Parathyroid adenoma (tissue), 2 donors: ENCODE data around the gene NELL2.
A peak's percentile ranks its signal among the peaks of the same experiment; 100 is the strongest.
"Not testable (repeated sequence)": the region's sequence is repeated elsewhere in the genome, so short reads cannot be mapped to it uniquely, and the experiment has no call there.

Experiments used
- H2AFZ ChIP-seq: fragments of 300-600 bp; sonication (generic); one replicate; pipeline ENCODE4 v1.7.0; 2017; ENCODE audit warnings: antibody characterized with exemption, mild to moderate bottlenecking
- H3K27ac ChIP-seq: fragments of 300-600 bp; sonication (generic); one replicate; pipeline ENCODE4 v1.7.0; 2017
- H3K27me3 ChIP-seq: fragments of 300-600 bp; sonication (generic); one replicate; pipeline ENCODE4 v1.7.0; 2017; ENCODE audit warnings: low read length; ENCODE audit not compliant: control insufficient read depth, insufficient read depth
- H3K36me3 ChIP-seq: fragments of 300-600 bp; sonication (generic); one replicate; pipeline ENCODE4 v1.7.0; 2017; ENCODE audit warnings: low read length; ENCODE audit not compliant: control insufficient read depth, insufficient read depth
- H3K4me1 ChIP-seq: fragments of 300-600 bp; sonication (generic); one replicate; pipeline ENCODE4 v1.7.0; 2017; ENCODE audit warnings: control low read depth
- H3K4me2 ChIP-seq: fragments of 300-600 bp; sonication (generic); one replicate; pipeline ENCODE4 v1.7.0; 2017; ENCODE audit warnings: low read length
- H3K4me3 ChIP-seq: fragments of 300-600 bp; sonication (generic); one replicate; pipeline ENCODE4 v1.7.0; 2017; ENCODE audit warnings: low read depth, low read length
- H3K79me2 ChIP-seq: fragments of 300-600 bp; sonication (generic); one replicate; pipeline ENCODE4 v1.7.0; 2017; ENCODE audit warnings: control low read depth
- H3K9ac ChIP-seq: fragments of 300-600 bp; sonication (generic); one replicate; pipeline ENCODE4 v1.7.0; 2017; ENCODE audit warnings: mild to moderate bottlenecking
- H3K9me3 ChIP-seq: fragments of 300-600 bp; sonication (generic); one replicate; pipeline ENCODE4 v1.7.0; 2017; ENCODE audit warnings: low read length; ENCODE audit not compliant: control insufficient read depth
- TF ChIP-seq, protein P1 (sequence below): fragments of 300-600 bp; sonication (generic); IDR thresholded peaks from one replicate; pipeline ENCODE4 v1.7.0; 2017; ENCODE audit warnings: antibody characterized with exemption, mild to moderate bottlenecking
- donor health status: primary hyperparathyroidism.

The NELL2 gene

DNA sequence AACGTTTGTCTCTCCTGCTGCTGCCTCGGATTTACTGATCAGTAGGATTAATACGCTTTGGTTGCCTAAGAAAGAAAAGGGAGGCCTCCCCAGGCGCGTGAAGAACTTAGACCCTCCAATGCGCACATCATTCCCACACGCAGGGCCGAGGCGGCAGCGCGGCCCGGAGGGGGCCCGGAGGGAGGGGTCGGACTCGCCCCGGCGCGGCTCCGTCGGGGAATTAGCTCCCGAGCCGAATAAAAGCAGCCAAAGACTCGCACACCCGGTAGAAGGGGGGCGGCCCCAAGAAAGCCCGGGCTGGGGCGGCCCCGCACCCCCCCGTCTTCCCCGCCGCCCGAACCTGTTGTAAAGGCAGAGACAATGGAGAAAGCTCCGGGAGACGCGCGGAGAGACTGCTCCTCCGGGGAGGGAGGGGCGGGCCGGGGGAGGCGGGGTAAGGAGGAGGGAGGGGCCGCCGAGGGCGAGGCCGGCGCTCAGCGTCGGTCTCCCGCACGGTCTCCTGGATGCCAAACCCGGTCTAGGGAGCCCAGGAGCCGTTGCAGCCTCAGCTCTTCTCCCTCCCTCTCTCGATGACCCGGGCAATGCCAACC, at the start of gene NELL2:
NELL2 (minus strand) TSS at position 362 of the 590 bp plus-strand sequence. CDS start 446 bp downstream, outside the sequence.
- no peak within 1 kb of the TSS for H3K9ac ChIP-seq
- TF ChIP-seq, protein P1, sequence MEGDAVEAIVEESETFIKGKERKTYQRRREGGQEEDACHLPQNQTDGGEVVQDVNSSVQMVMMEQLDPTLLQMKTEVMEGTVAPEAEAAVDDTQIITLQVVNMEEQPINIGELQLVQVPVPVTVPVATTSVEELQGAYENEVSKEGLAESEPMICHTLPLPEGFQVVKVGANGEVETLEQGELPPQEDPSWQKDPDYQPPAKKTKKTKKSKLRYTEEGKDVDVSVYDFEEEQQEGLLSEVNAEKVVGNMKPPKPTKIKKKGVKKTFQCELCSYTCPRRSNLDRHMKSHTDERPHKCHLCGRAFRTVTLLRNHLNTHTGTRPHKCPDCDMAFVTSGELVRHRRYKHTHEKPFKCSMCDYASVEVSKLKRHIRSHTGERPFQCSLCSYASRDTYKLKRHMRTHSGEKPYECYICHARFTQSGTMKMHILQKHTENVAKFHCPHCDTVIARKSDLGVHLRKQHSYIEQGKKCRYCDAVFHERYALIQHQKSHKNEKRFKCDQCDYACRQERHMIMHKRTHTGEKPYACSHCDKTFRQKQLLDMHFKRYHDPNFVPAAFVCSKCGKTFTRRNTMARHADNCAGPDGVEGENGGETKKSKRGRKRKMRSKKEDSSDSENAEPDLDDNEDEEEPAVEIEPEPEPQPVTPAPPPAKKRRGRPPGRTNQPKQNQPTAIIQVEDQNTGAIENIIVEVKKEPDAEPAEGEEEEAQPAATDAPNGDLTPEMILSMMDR = no peak
- no peaks in the 10 kb centered on the region for H3K36me3 ChIP-seq
- H3K27me3 ChIP-seq = no peaks in the 10 kb centered on the region
- no peaks in the 10 kb centered on the region for H3K9me3 ChIP-seq
- peak within 1 kb of the TSS; percentile 88 for H2AFZ ChIP-seq
- peak within 1 kb of the TSS; percentile 58 for H3K4me3 ChIP-seq
- H3K79me2 ChIP-seq = no peaks in the 10 kb centered on the region
- peak within 1 kb of the TSS; percentile 85 for H3K4me2 ChIP-seq
- H3K27ac ChIP-seq = no peak within 1 kb of the TSS
- no peaks in the 10 kb centered on the region for H3K4me1 ChIP-seq

DNA sequence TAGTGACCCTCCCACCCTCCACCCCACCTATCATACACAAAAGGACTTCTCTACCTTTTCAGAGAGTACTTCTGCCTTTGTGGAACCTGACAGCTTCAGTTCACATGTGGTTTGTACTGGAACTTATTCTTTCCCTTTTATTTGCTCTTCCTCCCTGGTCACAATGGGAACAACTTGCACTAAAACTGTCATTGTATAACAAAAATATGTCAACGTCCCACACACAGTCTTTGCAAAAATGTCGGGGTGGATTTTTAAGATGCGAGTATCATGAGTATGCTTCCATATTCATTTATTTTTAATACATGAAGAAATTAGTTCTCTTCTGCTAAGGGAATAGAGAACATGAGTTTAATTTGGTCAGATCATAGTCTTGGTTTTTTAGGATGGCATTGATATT, 45.6 kb upstream of the NELL2 start:
- H3K9me3 ChIP-seq = no peaks in the 10 kb centered on the region
- H3K36me3 ChIP-seq = no peaks in the 10 kb centered on the region
- no peak overlapping the region for H2AFZ ChIP-seq
- TF ChIP-seq, protein P1 = no peak
- H3K27ac ChIP-seq = no peak overlapping the region
- H3K4me1 ChIP-seq = no peaks in the 10 kb centered on the region
- H3K27me3 ChIP-seq = no peaks in the 10 kb centered on the region
- H3K79me2 ChIP-seq = no peaks in the 10 kb centered on the region
- no peak overlapping the region for H3K4me3 ChIP-seq
- no peak overlapping the region for H3K9ac ChIP-seq
- H3K4me2 ChIP-seq = no peak overlapping the region

DNA sequence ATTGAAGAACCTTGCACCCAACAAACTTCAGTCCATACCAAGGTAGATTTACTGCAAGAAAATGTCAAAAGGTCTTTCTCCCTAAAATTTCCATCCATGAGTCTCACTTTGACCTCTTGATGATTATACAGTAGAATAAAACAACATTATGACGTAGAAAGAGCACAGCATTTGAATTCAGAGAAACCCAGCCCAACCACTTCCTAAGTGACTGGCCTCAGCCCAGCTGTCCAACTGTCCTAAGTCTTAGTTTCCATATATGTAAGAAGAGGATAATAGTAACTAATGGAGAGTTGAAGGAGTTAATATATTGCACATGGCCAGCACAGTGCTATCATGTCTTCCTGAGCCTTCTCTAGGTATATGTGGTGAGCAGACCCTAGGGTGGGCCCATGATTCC, 41.0 kb upstream of the NELL2 start:
- Histone ChIP-seq H3K36me3 (no peaks in the 10 kb centered on the region), H3K9me3 (no peaks in the 10 kb centered on the region), H3K4me3 (no peak overlapping the region), H3K27ac (no peak overlapping the region), H3K27me3 (no peaks in the 10 kb centered on the region), H3K4me1 (no peaks in the 10 kb centered on the region), H2AFZ (no peak overlapping the region), H3K4me2 (no peak overlapping the region), H3K9ac (no peak overlapping the region), H3K79me2 (no peaks in the 10 kb centered on the region)
- TF ChIP-seq, protein P1 = no peak

DNA sequence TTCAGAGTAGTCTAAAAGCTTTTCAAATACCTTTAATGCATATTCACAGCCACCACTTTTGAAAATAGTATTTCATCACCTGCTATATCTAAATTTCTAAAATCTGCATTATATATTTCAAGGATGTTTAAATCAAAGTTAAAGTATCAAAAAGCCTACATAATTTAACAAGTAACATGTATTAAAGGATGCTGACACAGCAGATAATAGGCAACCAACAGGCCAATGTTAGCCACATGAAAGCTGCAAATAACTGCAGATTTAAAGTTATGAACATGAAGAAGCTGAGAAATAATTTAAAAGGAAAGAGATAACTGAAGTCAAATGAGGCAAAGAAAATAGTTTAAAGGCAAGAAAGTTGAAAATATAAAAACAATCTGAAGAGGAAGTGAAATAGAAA, 39.8 kb upstream of the NELL2 start:
- no peak overlapping the region for H3K9ac ChIP-seq
- TF ChIP-seq, protein P1 = no peak
- no peak overlapping the region for H3K4me3 ChIP-seq
- no peak overlapping the region for H2AFZ ChIP-seq
- H3K27me3 ChIP-seq = no peaks in the 10 kb centered on the region
- no peaks in the 10 kb centered on the region for H3K36me3 ChIP-seq
- H3K4me1 ChIP-seq = no peaks in the 10 kb centered on the region
- no peaks in the 10 kb centered on the region for H3K79me2 ChIP-seq
- no peak overlapping the region for H3K27ac ChIP-seq
- H3K9me3 ChIP-seq = no peaks in the 10 kb centered on the region
- no peak overlapping the region for H3K4me2 ChIP-seq

DNA sequence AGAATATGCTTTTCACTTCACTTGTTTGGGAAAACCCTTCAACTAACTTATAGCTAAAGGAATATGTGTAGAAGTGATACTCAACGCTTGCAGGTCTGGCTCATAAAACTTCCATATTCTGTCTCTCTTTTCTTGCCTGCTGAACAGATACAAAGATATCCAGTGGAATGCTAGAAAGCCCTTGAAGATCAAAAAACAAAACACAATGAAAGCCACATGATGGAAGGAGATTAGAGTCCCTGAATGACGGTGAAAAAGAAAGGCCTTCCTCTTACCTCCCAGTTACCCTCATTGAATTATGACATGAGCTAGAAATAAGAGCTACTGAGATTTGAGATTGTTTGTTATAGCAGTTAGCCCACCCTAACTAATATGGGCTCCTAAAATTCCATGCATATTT, 28.2 kb upstream of the NELL2 start:
- Histone ChIP-seq H3K36me3 (no peaks in the 10 kb centered on the region), H3K9me3 (no peaks in the 10 kb centered on the region), H3K9ac (no peak overlapping the region), H3K79me2 (no peaks in the 10 kb centered on the region), H2AFZ (no peak overlapping the region), H3K4me2 (no peak overlapping the region), H3K27me3 (no peaks in the 10 kb centered on the region), H3K4me1 (no peaks in the 10 kb centered on the region), H3K4me3 (no peak overlapping the region), H3K27ac (no peak overlapping the region)
- TF ChIP-seq, protein P1 = no peak

DNA sequence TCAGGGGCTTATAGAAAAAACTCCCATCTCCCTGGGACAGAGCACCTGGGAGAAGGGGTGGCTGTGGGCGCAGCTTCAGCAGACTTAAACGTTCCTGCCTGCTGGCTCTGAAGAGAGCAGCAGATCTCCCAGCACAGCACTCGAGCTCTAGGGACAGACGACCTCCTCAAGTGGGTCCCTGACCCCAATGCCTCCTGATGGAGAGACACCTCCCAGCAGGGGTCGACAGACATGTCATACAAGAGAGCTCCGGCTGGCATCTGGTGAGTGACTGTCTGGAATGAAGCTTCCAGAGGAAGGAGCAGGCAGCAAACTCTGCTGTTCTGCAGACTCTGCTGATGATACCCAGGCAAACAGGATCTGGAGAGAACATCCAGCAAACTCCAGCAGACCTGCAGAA, 22.0 kb upstream of the NELL2 start:
- not testable (repeated sequence) for H3K9me3 ChIP-seq, H3K4me1 ChIP-seq, H3K27me3 ChIP-seq

More for the DNA sequence above, 22.0 kb upstream of the NELL2 start:
- not testable (repeated sequence) for H3K4me3 ChIP-seq, H2AFZ ChIP-seq, H3K9ac ChIP-seq, H3K36me3 ChIP-seq, H3K4me2 ChIP-seq, H3K27ac ChIP-seq, H3K79me2 ChIP-seq
